ENCODE measurements around the gene SLC35B3. TPM values are rescaled to one million over a fixed set of nuclear protein-coding genes. Genes with fewer than 3 reads are reported as not detected.

SLC35B3 gene
- total and polyA plus RNA-seq, 9 of the 15 experiments (the other 6 are each of a cell fraction or from before 2014, with no cell fraction given): 7.6 to 19.1 (median 11.3) TPM

DNA sequence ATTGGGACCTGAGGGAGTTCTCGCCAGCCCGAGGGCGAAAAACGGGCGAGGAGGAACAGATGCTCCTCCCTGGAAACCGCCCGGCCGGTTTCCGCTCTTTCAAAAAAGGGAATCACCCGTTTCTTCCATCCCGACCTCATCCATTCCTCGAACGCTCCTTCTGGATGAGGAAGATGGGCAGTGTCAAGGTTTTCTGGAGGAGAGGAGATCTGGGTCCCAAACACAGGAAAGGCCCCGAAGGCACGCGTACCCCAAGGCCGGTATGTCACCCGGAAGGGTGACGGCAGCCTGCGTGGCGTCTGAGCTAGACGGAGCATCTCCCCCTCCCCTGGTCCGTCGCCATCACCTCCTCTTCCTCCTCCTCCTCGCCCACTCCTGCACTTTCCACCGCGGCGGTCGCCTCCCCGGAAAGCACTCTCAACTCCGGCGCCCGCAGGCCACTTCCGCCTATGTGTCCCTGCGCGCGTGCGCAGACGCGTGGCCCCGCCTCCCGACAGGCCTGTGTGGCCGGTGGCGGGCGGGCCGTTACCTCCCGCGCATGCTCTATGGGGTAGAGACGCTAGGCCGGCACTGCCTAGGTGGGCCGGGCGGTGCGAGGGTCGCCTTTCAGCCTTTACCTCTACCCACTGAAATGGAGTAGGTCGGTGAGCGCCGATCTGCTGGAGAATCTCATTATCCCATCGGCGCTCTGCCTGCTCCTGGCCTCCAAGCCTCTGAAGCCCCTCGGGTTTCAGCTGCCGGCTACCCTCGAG is at the start of gene SLC35B3 (continued):
- TF ChIP-seq MNT (conservative IDR thresholded peaks at IDR 0.05): peak in 1 of 2 experiments; percentile 76; a peak in 3 of 4 replicates
- 0 out of 2 replicates have a peak, but pooled peaks have one; percentile 25 for TF ChIP-seq EP300 (IDR thresholded peaks at IDR 0.05; ENCODE audit: low read length)
- TF ChIP-seq MLX (CRISPR knock-in tag; conservative IDR thresholded peaks at IDR 0.05): peak in 1 of 2 experiments; percentile 63; a peak in 1 of 4 replicates
- TF ChIP-seq, protein P1, sequence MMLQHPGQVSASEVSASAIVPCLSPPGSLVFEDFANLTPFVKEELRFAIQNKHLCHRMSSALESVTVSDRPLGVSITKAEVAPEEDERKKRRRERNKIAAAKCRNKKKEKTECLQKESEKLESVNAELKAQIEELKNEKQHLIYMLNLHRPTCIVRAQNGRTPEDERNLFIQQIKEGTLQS (IDR thresholded peaks at IDR 0.05): no peak
- TF ChIP-seq, protein P1 (CRISPR knock-in tag; conservative IDR thresholded peaks at IDR 0.05): 0 out of 2 replicates have a peak, but pooled peaks have one; percentile 35
- no peak; the same call in 1 of the 2 replicates for TF ChIP-seq STAT6 (CRISPR knock-in tag; IDR thresholded peaks at IDR 0.05)
- TF ChIP-seq IRF1 (CRISPR knock-in tag; IDR thresholded peaks at IDR 0.05; ENCODE audit: borderline replicate concordance): no peak
- TF ChIP-seq KAT2B (IDR thresholded peaks at IDR 0.05; ENCODE audit: low read depth, low read length): no peak
- TF ChIP-seq ZNF311 (CRISPR knock-in tag; IDR thresholded peaks at IDR 0.05): peak; percentile 48; the same call in 1 of the 2 replicates
- no peak for TF ChIP-seq FOXP4 (CRISPR knock-in tag; IDR thresholded peaks at IDR 0.05; ENCODE audit: borderline replicate concordance)
- TF ChIP-seq GTF2A2 (tag; IDR thresholded peaks at IDR 0.05): no peak
- peak; percentile 99 for TF ChIP-seq CREB3L1 (IDR thresholded peaks at IDR 0.05; ENCODE audit: borderline replicate concordance, low read depth)
- TF ChIP-seq OTX1 (CRISPR knock-in tag; IDR thresholded peaks at IDR 0.05): peak; percentile 85; the same call in 1 of the 2 replicates

Data from K562 (cell line).